ENCODE measurements around the gene ACOT7.

ACOT7 gene

DNA sequence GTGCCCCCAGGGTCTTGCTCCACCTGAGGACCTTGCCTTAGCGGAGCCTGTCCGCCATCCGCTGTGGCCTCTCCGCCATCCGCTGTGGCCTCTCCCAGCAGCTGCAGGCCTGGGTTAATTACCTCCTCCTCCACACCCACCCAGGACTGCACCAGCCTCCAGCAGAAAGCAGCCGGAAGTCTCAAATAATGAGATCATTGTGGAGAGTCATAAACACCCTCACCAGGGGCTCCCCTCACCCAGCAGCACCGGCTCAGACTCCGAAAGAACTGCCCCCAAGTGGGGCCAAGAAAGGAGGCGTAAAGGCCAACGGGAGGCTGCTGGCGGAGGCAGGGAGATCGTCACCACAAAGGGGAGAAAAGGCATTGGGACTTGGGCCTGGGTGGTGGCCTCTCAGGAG lies 122.0 kb downstream of the ACOT7 start:
- TF ChIP-seq, protein P1, sequence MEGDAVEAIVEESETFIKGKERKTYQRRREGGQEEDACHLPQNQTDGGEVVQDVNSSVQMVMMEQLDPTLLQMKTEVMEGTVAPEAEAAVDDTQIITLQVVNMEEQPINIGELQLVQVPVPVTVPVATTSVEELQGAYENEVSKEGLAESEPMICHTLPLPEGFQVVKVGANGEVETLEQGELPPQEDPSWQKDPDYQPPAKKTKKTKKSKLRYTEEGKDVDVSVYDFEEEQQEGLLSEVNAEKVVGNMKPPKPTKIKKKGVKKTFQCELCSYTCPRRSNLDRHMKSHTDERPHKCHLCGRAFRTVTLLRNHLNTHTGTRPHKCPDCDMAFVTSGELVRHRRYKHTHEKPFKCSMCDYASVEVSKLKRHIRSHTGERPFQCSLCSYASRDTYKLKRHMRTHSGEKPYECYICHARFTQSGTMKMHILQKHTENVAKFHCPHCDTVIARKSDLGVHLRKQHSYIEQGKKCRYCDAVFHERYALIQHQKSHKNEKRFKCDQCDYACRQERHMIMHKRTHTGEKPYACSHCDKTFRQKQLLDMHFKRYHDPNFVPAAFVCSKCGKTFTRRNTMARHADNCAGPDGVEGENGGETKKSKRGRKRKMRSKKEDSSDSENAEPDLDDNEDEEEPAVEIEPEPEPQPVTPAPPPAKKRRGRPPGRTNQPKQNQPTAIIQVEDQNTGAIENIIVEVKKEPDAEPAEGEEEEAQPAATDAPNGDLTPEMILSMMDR (IDR thresholded peaks at IDR 0.05; ENCODE audit: low read depth, low read length, missing control alignments), result no peak
- no peak overlapping the region for H3K4me3 ChIP-seq (ENCODE audit: low read depth, low read length)
- no peak for DNase-seq (ENCODE audit: low read depth)

DNA sequence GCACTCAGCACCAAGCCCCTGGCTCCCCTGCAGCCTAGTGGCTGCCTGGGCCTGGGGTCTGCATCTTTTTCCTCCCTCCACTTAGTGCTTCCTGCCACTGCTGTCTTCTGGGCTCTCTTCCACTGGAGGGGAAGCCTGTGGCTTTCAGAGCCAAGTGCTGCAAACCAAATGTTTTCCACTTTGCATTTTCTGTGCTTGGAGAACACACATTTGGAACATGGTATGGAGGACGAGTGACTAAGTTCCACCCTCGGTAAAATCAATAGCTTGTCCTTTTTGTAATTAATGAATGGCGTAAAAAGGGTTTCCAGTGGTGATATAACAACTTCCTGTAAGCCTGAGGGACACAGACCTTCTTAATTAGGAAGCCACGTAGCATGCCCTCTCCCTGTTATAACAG lies 122.6 kb downstream of the ACOT7 start:
- H3K4me3 ChIP-seq (ENCODE audit: low read depth, low read length), result no peak overlapping the region
- DNase-seq (ENCODE audit: low read depth), result no peak
- TF ChIP-seq, protein P1 (IDR thresholded peaks at IDR 0.05; ENCODE audit: low read depth, low read length, missing control alignments), result no peak

GRCh38 chr1:6270401-6270800 lies 123.2 kb downstream of the ACOT7 start:
- no peak for DNase-seq (ENCODE audit: low read depth)
- TF ChIP-seq, protein P1 (IDR thresholded peaks at IDR 0.05; ENCODE audit: low read depth, low read length, missing control alignments), result no peak
- H3K4me3 ChIP-seq (ENCODE audit: low read depth, low read length), result no peak overlapping the region

DNA sequence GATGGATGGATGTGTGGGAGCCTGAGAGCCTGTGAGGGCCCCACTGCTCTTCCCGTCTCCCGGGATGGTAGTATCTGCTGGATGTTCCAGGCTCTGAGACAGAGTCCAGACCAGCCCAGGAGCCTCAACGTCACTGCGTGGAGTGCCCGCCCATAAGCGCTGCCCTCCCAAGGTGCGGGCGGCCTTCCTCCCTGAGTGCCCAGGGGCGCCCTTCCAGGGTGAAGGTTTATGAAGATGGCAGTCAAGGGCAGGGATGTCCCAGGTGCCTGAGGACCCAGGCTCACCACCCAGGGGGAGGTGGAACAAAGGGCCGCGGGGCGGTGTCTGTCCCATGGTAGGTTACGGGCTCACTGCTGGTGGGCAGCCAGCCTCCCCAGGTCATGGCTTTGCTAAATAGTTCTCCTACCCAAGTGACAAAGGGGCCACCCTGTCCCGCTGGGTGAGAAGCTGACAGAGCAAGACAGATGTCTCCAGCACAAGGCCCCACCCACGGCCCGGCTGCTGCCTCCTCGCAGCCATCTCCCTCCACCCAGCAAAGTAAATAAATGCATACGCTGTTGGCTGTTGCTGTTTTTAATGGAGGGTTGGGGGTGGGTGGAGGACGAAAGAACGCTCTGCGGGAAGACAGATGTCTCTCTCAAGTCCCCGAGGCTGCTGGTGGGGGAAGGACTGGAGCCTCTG lies 123.7 kb downstream of the ACOT7 start:
- no peak for DNase-seq (ENCODE audit: low read depth)
- TF ChIP-seq, protein P1 (IDR thresholded peaks at IDR 0.05; ENCODE audit: low read depth, low read length, missing control alignments), result no peak
- H3K4me3 ChIP-seq (ENCODE audit: low read depth, low read length), result no peak overlapping the region

DNA sequence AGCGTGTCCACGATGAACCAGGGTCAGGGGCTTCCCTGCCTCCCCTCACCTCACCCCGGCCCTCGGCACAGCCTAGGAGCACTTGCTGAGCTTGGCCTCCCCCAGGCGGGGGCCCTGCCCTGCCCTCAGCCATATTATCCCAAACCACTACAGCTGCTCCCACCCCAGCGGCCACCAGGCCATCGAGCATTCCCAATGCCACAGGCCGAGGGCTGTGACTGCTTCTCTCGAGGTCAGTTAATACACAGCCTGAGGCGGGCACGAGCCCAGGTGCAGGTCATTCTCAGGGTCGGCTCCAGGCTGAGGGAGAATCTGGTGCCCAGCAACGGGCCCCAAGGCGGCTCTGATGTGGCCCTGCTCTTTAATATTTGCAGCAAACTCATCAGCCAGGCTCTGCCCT lies 124.3 kb downstream of the ACOT7 start:
- TF ChIP-seq, protein P1 (IDR thresholded peaks at IDR 0.05; ENCODE audit: low read depth, low read length, missing control alignments), result no peak
- no peak for DNase-seq (ENCODE audit: low read depth)
- H3K4me3 ChIP-seq (ENCODE audit: low read depth, low read length), result no peak overlapping the region

GRCh38 chr1:6268415-6268814 lies 125.2 kb downstream of the ACOT7 start:
- TF ChIP-seq, protein P1 (IDR thresholded peaks at IDR 0.05; ENCODE audit: low read depth, low read length, missing control alignments), result no peak
- no peak overlapping the region for H3K4me3 ChIP-seq (ENCODE audit: low read depth, low read length)
- no peak for DNase-seq (ENCODE audit: low read depth)

DNA sequence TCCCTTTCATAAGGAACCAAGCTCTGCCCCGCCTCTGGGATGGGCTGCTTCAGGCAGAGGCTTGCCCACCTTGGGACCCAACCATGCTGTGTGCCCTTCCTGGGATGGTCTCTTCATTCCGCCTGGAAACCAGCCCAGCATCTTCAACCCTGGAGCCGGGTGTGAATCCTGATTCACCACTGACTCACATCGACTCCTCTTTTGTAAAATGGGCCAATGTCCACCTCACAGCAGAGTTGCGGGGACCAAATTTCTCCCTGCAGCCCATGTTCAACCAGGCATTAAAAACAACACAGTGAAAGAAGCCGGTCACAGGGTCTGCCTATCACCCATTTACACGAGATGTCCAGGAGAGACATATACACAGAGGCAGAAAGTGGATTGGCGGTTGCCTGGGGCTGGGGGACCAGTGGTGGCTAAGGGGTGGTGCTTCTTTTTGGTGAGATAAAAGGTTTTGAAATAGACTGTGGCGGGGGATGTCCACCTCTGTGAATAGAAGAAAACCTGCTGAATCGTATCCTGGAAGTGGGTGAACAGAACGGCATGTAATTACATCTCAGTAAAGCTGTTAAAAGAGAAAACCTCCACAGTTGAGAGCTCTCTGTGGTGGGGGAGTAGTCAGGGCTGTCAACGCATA lies 125.8 kb downstream of the ACOT7 start:
- no peak for DNase-seq (ENCODE audit: low read depth)
- TF ChIP-seq, protein P1 (IDR thresholded peaks at IDR 0.05; ENCODE audit: low read depth, low read length, missing control alignments), result no peak
- no peak overlapping the region for H3K4me3 ChIP-seq (ENCODE audit: low read depth, low read length)
